SU-DHL-6 (cell line): ENCODE data around the gene EBLN2.

Source experiments
- H2AFZ ChIP-seq: fragments of 200-600 bp; sonication (generic); 2 replicates; pipeline ENCODE4 v1.6.1; 2014; ENCODE audit warnings: low read depth, mild to moderate bottlenecking, moderate library complexity, mixed read lengths, antibody characterized with exemption, low read length; ENCODE audit not compliant: severe bottlenecking
- H3F3A ChIP-seq: fragments of 200-600 bp; shearing (Covaris generic); 2 replicates; pipeline ENCODE4 v1.6.0; 2016; ENCODE audit warnings: antibody characterized with exemption, mild to moderate bottlenecking; ENCODE audit not compliant: insufficient read depth
- H3K27ac ChIP-seq: fragments of 200-600 bp; sonication (generic); 2 replicates; pipeline ENCODE4 v1.5.1; 2016; ENCODE audit warnings: low read depth, mild to moderate bottlenecking, low read length, moderate library complexity, mixed read lengths
- H3K27me3 ChIP-seq: fragments of 200-600 bp; sonication (generic), shearing (Covaris generic); 2 replicates; pipeline ENCODE4 v1.6.0; 2014; ENCODE audit warnings: mild to moderate bottlenecking, low read length
- H3K36me3 ChIP-seq: fragments of 200-600 bp; sonication (generic); 2 replicates; pipeline ENCODE4 v1.6.1; 2014; ENCODE audit warnings: mild to moderate bottlenecking, low read length, mixed read lengths
- H3K4me2 ChIP-seq: fragments of 300-600, 200-600 bp; shearing (Covaris generic), sonication (generic); 2 replicates; pipeline ENCODE4 v1.6.0; 2014; ENCODE audit warnings: low read length, low read depth, mild to moderate bottlenecking; ENCODE audit not compliant: poor library complexity, severe bottlenecking
- H3K4me3 ChIP-seq: fragments of 200-600 bp; sonication (generic); 2 replicates; pipeline ENCODE4 v1.5.1; 2014; ENCODE audit warnings: antibody characterized with exemption, low read length, mild to moderate bottlenecking, mixed read lengths; ENCODE audit not compliant: insufficient read depth, poor library complexity, severe bottlenecking
- H3K79me2 ChIP-seq: fragments of 200-600 bp; sonication (generic); 2 replicates; pipeline ENCODE4 v1.6.1; 2014; ENCODE audit warnings: mild to moderate bottlenecking, low read length, moderate library complexity; ENCODE audit not compliant: insufficient read depth
- H3K9ac ChIP-seq: fragments of 200-600 bp; sonication (generic); 2 replicates; pipeline ENCODE4 v1.7.0; 2014; ENCODE audit warnings: mild to moderate bottlenecking, low read length
- H3K9me2 ChIP-seq: fragments of 200-600 bp; sonication (generic); replicated peaks from 2 replicates; pipeline ENCODE4 v1.6.1; 2014; ENCODE audit warnings: low read length; ENCODE audit not compliant: insufficient read depth
- H3K9me3 ChIP-seq: fragments of 200-600 bp; sonication (generic); 2 replicates; pipeline ENCODE4 v1.6.1; 2014; ENCODE audit warnings: low read length, mixed read lengths; ENCODE audit not compliant: insufficient read depth
- H4K20me1 ChIP-seq: fragments of 200-600 bp; sonication (generic); 2 replicates; pipeline ENCODE4 v1.6.1; 2014; ENCODE audit warnings: low read depth, mild to moderate bottlenecking, antibody characterized with exemption, low read length, moderate library complexity, mixed read lengths
- CTCF ChIP-seq: fragments of 200-600 bp; sonication (generic); IDR thresholded peaks from one replicate; pipeline ENCODE4 v1.5.1; 2017; ENCODE audit warnings: antibody characterized with exemption, mild to moderate bottlenecking, low read length, moderate library complexity; ENCODE audit not compliant: insufficient read depth, poor library complexity, severe bottlenecking
- EZH2phosphoT487 ChIP-seq: fragments of 200-600 bp; sonication (generic), shearing (Covaris generic); conservative IDR thresholded peaks from 2 replicates; pipeline ENCODE4 v1.6.1; 2018; ENCODE audit warnings: mild to moderate bottlenecking, antibody characterized with exemption, low read length, moderate library complexity, mixed read lengths

Gene EBLN2

DNA sequence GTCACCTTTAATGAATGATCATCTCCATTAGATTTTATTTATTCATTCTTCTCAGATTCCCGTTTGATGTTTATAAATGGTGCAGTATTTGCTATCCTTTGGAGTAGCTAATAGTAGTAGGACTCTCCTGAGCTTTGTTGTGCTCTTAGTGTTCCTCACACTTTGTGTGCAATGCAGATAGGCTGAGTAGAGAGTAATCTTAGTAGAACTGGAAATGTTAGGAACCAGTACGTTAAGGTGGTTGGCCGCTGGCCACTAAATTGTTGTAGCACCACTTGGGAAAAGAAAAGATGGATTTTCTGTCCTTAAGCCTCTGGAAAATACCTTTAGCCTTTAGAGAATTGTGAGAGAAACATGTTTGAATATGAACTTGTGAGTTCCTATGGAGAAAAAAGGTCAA, 19.9 kb upstream of the EBLN2 start:
- Histone ChIP-seq H3K9me2 (no peaks in the 10 kb centered on the region), H3K27ac (no peak overlapping the region), H3F3A (no peaks in the 10 kb centered on the region; the same call in 1 of the 2 replicates), H3K36me3 (no peaks in the 10 kb centered on the region), H2AFZ (no peak overlapping the region), H4K20me1 (peaks cover 73% of the 10 kb centered on the region), H3K4me3 (no peak overlapping the region), H3K79me2 (peaks cover 100% of the 10 kb centered on the region), H3K27me3 (no peaks in the 10 kb centered on the region), H3K9ac (no peak overlapping the region), H3K4me2 (no peak overlapping the region), H3K9me3 (no peaks in the 10 kb centered on the region)
- TF ChIP-seq EZH2phosphoT487 (no peak), CTCF (no peak)

DNA sequence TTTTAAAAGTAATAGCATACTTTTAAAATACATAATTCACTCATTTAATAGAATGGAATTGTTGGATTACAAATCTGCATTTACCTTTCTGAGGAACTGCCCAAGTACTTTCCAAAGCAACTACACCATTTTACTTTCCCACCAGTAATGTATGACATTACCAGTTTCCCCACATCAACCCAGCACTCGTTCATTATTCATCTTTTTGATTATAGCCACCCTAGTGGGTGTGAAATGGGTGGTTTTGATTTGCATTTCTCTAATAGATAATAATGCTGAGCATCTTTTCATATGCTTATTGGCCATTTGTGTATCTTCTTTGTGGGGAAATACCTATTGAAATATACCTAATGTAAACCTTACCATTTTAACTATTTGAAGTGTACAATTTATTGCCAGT, 18.0 kb upstream of the EBLN2 start:
- Histone ChIP-seq H3K4me2 (no peak overlapping the region), H3K4me3 (no peak overlapping the region), H3K9me2 (no peaks in the 10 kb centered on the region), H3K79me2 (peaks cover 100% of the 10 kb centered on the region), H3F3A (no peaks in the 10 kb centered on the region; the same call in 1 of the 2 replicates), H3K9ac (no peak overlapping the region), H3K9me3 (no peaks in the 10 kb centered on the region), H2AFZ (no peak overlapping the region), H3K27me3 (no peaks in the 10 kb centered on the region), H3K27ac (no peak overlapping the region), H3K36me3 (peaks cover under 1% of the 10 kb centered on the region; the same call in 1 of the 2 replicates), H4K20me1 (peaks cover 66% of the 10 kb centered on the region)
- TF ChIP-seq CTCF, result no peak
- no peak for TF ChIP-seq EZH2phosphoT487

- Histone ChIP-seq H4K20me1 (peaks cover 58% of the 10 kb centered on the region), H3K4me3 (no peak overlapping the region)
- TF ChIP-seq EZH2phosphoT487 (no peak), CTCF (no peak)
Observed at GRCh38 chr3:73045391-73045790, 16.1 kb upstream of the EBLN2 start.

More at GRCh38 chr3:73045391-73045790, 16.1 kb upstream of the EBLN2 start:
- H3K9me3 ChIP-seq, result no peaks in the 10 kb centered on the region
- H3K27ac ChIP-seq, result no peak overlapping the region
- no peaks in the 10 kb centered on the region; the same call in 1 of the 2 replicates for H3F3A ChIP-seq
- H3K36me3 ChIP-seq, result peaks cover 6% of the 10 kb centered on the region; the same call in 1 of the 2 replicates
- no peaks in the 10 kb centered on the region for H3K9me2 ChIP-seq
- H3K4me2 ChIP-seq, result no peak overlapping the region
- no peaks in the 10 kb centered on the region for H3K27me3 ChIP-seq
- peaks cover 99% of the 10 kb centered on the region for H3K79me2 ChIP-seq
- H2AFZ ChIP-seq, result no peak overlapping the region
- no peak overlapping the region for H3K9ac ChIP-seq
